Activated CD8-positive, alpha-beta memory T cell treated with anti-CD3 and anti-CD28 coated beads for 36 hours (primary cell): ENCODE results near the gene LTBP1. TPM values are rescaled to one million over a fixed set of nuclear protein-coding genes. Genes with fewer than 3 reads are reported as not detected.

Experiments used
- CTCF ChIA-PET: fragments of 350-600 bp; sonication (Branson Sonifier 250); formaldehyde crosslinking; loops from one replicate; lab custom pipeline; 2021; ENCODE audit warnings: antibody characterized with exemption; lab: Charles Lee
- POLR2A ChIA-PET: fragments of 350-600 bp; sonication (Branson Sonifier 250); formaldehyde crosslinking; loops from one replicate; lab custom pipeline; 2021; ENCODE audit warnings: antibody characterized with exemption; lab: Charles Lee
- total RNA-seq, 2 experiments: library from RNA; stranded (reverse); gene quantifications; one replicate each; pipeline ENCODE4 v1.2.3, GENCODE V29; 2021

LTBP1 gene
- total RNA-seq, 2 experiments from 2014 or later = 0.11 to 0.15 TPM

DNA sequence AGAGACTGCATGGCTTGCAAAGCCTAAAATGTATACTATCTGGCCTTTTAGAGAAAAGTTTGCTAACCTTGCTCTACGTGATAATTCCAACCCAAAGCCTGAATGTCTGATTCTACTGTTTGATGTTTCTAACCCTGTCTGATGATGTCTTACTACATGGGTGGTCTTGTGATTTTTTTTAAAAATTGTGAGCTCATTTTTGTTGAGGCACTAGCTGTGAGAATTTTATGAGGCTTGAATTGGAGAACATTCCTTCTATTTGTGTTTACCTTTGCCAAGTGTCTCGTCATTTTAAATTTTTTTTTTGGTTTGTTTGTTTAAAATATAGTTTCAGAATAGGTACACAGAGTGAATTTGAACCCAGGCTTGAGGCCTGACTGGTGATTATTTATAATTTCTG is 15.2 kb upstream of the LTBP1 start:
- CTCF ChIA-PET = no interaction called here
- POLR2A ChIA-PET = no interaction called here

DNA sequence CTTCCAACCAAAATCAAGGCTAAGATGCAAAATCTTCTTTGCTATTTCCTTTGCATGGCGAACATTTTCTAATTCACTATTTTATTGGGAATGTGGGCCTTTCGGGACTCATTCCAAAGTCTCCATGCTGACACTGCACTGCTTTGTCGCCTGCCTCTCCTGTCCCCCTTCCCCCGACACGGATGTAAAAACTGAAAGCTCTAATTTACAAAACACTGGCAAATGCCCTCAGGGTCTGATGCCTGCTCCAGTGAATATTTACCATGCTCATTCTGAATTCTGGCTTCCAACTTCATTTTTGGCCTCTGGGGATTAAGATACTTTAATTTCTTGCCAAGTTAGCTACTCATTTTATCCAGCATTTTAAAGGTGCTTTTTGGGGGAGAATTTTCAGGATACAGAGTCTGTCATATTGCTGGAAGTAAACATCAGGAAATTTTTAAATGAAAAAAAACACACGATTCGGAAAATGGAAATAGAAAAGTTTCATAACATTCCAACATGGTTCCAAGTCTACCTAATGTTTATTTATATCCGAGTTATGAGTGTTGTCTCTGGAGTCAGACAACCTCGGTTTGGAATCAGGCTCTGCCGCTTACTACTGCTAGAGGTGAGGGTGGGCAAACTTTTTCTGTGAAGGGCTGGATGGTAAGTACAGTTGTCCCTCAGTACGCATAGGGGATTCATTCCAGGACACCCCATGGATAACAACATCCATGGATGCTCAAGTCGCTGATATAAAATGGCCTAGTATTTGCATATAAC is 14.6 kb upstream of the LTBP1 start:
- CTCF ChIA-PET = no interaction called here
- POLR2A ChIA-PET = no interaction called here

DNA sequence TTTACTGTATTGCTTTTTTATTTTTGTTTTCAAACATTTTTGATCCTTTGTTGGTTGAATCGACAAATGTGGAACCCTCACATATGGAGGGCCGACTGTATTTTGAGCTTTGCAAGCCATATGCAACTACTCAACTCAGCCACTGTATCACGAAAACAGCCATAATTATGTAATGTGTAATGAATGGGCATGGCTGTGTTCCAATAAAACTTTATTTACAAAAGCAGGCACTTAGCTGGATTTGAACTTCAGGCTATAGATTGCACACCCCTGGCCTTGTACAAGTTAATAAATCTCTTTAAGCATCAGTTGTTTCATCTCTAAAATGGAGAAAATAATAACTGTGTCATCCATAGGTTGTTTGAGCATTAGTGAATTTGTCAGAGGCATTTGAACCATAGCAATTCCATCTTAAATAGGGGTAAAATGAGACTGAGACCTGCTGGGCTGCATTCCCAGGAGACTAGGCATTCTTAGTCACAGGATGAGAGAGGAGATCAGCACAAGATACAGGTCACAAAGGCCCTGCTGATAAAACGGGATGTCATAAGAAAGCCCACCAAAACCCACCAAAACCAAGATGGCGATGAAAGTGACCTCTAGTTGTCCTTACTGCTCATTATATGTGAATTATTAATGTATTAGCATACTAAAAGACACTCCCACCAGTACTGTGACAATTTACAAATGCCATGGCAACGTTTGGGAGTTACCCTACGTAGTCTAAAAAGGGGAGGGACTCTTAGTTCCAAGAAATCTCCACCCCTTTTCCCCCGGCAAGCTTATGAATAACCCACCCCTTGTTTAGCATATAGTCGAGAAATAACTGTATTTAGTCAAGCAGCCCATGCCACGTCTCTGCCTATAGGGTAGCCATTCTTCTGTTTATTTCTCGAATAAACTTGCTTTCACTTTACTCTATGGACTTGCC is 13.7 kb upstream of the LTBP1 start:
- POLR2A ChIA-PET = no interaction called here
- CTCF ChIA-PET = no interaction called here

DNA sequence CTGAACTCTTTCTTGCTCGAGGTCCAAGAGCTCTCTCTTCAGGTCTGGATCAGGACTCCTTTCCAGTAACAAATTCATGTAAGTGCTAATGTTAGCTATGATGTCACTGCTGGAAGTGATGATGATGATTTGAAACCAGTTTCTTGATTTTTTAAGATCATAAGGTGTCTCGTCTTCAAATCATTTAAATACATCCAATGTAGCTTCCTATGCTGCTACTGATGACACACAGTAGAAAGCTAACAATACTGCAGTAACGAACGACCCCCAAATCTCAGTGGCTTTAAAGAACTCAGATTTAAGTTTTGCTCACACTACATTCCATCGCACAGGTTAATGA is 13.0 kb upstream of the LTBP1 start:
- POLR2A ChIA-PET = no interaction called here
- CTCF ChIA-PET = no interaction called here

DNA sequence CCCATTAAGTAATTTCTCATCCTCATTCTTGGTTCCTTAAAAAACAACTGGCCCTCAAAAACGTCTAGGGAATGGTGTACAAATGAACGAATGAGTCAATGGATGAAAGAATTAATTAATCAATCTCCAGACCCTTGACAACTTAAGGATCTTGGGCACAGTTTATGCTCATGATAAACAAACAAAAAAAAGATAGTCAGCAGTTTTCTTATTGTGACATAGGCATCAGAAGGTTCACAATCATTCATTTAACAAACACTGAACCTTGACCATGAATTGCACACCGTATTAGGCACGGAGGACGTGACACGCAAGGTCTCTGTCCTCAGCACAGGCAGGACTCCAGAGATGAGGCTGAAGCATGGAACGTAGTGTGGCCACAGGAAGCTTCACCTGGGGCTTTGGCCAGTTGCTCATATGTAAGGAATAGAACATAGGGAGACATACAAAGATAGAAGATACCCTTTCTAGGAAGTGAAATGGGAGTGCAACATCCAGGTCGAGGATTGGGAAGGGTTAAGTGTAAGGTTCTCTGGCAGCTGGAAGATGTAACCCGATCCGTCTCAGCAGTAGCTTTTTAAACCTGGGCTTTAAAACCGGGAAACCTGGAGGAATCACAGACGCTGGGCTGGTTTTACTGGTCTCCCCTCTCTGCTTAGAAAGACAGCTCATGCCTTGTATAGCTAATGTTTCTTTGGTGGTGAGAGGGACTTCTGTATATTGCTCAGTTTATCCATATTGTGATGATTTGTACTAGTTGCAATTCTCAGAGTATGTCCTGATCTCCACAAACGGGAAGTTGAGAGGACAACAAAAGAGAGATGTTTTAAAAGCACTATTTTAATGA is 8.9 kb upstream of the LTBP1 start:
- ChIA-PET CTCF (no interaction called here), POLR2A (no interaction called here)

DNA sequence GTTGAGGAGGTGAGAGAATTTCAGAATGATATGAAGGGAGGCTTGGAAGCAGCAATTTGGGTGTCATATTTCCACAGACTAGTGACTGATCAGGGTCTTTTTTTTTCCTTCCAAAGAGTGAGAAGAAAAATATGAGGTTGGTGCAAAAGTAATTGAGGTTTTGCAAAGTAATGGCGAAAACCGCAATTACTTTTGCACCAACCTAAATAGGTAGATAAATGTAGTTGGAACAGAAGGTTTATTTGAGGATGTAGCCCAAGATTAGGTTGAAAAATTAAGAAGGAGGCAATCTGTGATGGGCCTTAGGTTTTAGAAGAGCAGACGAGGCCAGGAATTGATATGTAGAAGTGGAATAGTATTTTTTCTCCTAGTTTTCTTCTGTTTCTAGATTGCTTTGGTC is 7.8 kb upstream of the LTBP1 start:
- CTCF ChIA-PET = no interaction called here

DNA sequence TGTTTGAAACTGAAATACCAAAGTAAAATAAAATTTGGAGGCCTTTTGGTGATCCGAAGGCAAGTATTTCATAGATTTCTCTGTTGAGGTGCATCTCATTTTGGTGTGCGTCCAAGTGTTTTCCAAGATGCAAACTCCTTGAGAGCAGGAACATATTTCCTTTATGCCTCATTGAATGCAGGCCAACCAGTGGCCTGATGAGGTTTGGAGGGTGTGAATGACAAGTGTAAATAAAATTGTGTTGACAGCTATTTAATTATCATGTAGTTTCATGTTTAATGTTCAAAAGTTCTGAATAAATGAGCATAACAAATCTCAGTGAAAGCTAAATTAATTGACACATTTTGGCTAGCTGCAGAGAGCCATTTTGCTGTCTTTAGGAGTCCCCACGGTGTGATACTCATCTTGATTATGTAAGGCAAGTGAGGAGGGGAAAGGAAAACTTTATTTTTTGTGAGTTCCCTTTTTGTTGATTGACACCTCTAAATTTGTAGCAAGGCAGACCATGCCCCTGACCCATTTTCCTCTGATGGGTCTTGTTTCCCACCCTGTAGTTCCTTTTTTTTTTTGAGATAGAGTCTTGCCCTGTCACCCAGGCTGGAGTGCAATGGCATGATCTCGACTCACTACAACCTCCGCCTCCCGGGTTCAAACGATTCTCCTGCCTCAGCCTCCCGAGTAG is 6.3 kb upstream of the LTBP1 start:
- ChIA-PET CTCF (no interaction called here), POLR2A (no interaction called here)

More for the DNA sequence above, 7.8 kb upstream of the LTBP1 start:
- POLR2A ChIA-PET = no interaction called here

DNA sequence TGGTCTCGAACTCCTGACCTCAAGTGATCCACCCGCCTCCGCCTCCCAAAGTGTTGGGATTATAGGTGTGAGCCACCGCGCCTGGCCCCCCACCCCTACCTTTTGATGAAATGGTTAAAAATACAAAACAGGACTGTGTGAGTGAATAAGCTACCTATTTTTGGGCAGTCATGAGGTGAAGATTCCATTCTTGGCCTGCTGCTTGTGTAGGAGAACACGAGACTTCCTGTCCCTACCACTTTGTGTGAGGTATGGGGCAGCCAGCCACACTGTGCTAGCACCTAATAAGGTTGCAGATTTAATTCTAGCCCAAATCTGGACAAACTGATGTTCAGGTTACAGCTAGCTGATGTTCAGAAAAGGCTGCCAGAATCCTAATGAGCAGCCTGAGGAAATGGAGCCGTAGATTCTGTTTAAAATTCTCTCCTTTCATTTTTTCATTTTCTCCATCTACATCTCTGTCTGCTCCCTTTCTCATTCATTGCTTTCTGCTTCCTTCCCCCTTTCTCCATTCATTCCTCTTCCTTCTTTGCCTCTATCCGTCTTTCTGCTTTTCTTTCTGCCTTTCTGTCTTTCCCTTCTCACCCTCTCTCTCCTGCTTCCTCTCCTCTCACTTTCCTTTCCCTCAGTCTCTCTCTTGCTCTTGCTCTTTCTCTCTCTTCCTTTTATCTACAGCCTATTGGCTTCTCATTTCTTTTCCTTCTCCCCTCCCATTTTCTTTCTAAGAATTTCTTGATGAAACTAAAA is 4.6 kb upstream of the LTBP1 start:
- POLR2A ChIA-PET = interaction anchor here (0.6 kb wide), 1 partner anchor 84 kb away, joined by 3 read pairs; no protein-coding TSS in a partner anchor
- CTCF ChIA-PET = no interaction called here

DNA sequence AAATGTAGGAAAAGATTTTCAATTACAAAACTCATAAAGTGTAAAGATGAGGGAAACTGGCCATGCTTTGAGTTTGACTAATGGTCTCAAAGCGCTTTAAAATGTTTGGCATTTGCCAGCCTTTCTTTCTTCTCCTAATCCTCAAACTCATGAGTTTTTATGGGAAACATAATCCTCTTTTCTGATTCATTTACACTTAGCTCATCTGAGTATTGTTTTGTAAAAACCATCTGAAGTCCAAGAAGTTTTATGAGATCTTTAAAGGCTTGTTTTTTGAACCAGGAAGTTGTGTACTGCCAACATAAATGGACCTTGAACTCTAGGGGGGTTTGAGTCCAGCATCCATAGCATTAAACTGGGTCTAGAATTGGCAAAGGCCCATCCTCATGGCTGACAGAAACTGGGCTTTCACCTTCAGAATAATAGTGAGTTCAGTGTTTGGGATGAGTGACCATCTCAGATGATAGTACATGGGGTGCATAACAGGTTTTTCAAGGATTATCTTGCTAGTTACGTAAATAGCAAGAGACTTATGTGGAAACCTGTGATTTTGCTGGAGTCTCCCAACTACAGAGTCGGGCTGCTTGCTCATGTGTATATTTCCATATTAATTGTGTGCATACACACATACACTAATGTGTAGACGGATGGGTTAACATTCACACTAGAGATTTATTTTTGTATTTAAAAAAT is 3.8 kb upstream of the LTBP1 start:
- CTCF ChIA-PET = no interaction called here
- POLR2A ChIA-PET = no interaction called here

DNA sequence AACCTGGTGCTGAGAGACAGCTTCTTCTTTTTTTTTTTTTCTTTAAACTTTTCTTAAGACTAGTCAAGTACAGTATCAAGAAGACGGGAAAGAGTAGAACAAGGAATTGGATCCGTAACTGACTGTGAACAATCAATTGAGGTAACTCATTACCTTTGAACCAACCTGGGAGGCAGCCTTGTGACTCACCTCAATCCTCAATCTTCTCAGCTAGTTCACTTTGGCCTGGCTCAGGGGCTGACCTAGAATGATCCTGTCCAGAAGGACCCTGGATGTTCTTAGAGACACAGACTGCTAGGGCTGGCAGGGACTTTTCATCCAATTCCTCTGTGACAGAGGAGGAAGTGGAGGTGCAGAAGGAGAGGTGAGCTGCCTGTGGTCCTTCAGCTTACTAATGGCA is 1.5 kb upstream of the LTBP1 start:
- ChIA-PET POLR2A (no interaction called here), CTCF (no interaction called here)

DNA sequence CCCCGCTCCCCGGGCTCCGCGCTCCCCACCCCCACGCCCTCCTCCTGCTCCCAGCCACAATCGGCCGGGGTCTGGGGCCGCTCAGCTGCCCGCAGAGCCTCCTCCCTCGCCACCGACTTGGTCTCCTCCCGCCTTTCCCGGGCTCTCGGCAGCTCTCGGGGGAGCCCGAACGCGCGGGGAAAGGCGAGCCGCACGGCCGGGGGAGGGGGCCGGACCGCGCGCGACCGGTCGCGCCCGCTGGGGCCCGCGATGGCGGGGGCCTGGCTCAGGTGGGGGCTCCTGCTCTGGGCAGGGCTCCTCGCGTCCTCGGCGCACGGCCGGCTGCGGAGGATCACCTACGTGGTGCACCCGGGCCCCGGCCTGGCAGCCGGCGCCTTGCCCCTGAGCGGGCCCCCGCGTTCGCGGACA is 327 bp downstream of the LTBP1 start:
- POLR2A ChIA-PET = no interaction called here
- CTCF ChIA-PET = interaction anchor here (0.6 kb wide), 1 partner anchor 1178 kb away, joined by 4 read pairs; no protein-coding TSS in a partner anchor

DNA sequence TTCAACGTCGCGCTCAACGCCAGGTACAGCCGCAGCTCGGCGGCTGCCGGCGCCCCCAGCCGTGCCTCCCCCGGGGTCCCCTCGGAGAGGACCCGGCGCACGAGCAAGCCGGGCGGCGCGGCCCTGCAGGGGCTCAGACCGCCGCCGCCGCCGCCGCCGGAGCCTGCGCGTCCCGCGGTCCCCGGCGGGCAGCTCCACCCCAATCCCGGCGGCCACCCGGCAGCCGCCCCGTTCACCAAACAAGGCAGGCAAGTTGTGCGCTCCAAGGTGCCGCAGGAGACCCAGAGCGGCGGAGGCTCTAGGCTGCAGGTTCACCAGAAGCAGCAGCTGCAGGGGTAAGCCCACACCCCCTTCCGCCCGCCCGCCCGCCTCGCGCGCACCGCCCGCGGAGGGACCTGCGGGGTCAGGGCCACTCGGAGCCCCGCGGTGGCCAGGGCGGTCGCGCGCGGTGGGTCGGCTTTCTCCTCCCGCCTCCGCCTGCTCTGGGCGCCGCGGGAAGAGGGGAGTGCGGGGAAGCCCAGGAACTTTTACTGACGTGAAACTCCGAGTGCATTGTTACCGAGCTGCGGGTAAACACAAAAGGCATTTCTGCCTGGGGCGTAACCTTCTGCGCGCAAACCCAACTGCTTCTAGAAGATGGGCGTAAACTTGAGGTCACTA is 861 bp downstream of the LTBP1 start:
- CTCF ChIA-PET = no interaction called here
- POLR2A ChIA-PET = no interaction called here

DNA sequence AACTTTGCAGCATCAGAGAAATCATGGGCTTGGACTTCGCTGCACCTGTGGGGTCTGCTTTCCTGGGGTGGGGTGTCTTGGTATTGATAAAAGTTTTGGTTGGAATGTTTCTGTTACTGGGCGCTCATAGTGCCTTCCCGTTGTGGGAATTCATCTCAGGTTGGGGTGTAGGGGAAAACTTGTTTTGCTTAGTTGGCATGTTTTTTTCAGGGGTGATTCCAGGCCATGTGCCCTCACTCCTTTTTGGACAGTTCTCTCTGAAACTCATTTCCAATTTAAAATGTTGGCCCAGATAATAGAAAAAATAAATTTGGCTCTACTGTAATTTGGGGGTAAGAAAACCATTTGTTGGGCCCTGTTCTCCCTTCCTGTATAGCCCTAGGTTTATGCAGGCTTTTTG is 1.5 kb downstream of the LTBP1 start:
- CTCF ChIA-PET = no interaction called here
- POLR2A ChIA-PET = no interaction called here

DNA sequence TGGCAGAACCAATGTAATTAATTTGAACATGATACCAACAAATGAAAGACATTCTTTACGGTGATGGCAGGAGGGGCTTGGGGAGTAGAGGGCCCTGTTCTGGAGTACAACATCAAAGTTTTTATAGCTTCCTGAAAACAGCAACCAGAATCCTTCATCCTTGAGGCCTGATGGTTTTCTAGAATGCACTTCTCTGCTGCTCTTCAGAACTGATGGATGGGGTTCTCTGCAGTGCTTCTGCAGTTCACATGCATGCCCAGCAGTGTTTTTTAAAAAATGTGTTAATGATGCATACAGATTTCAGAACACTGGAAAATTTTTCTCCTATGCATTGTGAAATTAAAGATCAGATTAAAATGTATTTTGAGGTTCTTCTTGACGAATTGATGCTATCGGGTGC is 2.5 kb downstream of the LTBP1 start:
- POLR2A ChIA-PET = no interaction called here
- CTCF ChIA-PET = no interaction called here

DNA sequence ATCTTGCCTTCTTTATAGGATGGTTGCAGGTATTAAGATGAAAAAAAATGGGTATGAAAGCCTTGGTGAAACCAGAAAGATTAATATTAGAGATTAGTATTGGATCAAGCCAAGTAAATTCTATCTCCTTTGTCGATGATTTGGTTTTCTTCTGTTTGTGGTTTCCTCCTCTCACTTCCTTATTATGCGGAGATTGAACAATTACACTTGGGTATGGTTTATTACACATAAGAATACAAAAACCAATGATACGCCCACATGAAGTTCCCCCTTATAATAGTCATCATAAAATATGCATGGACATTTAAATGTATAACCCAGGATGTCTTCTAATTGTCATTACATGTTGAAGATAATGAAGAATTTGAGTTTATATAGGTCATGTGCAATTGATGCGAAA is 4.9 kb downstream of the LTBP1 start:
- ChIA-PET CTCF (no interaction called here), POLR2A (no interaction called here)

DNA sequence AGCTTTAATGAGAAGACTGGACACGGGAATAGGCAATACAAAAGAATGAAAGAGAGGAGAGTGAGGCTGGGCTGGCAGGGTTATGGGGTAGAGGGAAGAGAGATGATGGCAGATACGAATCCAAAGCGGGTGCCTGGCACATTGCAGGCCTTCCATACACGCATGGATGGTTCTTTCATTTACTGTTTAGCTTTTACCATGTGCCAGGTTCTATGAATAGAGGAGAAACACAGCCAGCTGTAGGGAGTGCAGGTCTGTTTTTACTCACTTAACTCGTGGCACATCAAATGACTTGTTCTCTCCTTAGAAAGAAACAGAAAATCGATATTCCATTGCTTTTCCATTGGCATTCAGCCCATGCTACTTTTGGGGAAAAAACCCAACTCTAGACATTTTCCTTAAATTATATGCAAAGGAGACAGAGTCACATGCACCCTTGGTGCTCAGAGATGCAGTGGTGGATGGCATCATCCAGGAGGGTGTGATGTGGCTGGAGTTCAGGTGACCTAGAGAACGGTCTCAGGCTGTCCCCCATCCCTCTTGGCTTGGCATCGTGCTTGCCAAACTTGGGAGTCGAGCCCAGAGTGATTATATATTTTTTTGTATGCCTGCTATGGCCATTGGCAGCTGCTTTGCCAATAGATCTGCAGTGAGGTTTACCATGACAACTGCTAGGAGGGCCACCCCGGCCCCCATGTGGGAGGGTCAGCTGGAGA is 6.2 kb downstream of the LTBP1 start:
- ChIA-PET POLR2A (no interaction called here), CTCF (no interaction called here)

DNA sequence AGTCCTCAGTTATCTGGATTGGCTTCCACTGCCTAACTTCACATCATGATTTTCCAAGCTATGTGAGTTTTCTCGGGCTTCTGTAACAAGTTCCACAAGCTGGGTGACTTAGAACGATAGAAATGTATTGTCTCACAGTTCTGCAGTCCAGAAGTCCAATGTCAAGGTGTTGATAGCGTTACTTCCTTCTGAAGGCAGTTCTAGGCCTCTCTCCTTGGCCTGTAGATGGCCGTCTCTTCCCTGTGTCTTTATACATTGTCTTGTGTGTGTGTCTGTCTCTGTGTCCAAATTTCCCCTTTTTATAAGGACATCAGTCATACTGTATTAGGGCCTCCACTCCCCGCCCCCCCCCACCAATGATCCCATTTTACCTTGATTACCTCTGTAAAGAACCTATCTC is 7.5 kb downstream of the LTBP1 start:
- CTCF ChIA-PET = no interaction called here
- POLR2A ChIA-PET = no interaction called here
